Fibroblast of upper back skin (primary cell): ENCODE results near the gene DSCAML1.
"Not testable (repeated sequence)": the region's sequence is repeated elsewhere in the genome, so short reads cannot be mapped to it uniquely, and the experiment has no call there.

Experiments used
- DNase-seq: peaks from one replicate; pipeline ENCODE4 v3.0.0-alpha.2; 2013

Gene DSCAML1

GRCh38 chr11:117818041-117818873, 21.2 kb upstream of the DSCAML1 start:
- no peak for DNase-seq

- peak; percentile 72 for DNase-seq
Measured at GRCh38 chr11:117817368-117818040, 20.5 kb upstream of the DSCAML1 start.

GRCh38 chr11:117816846-117817367, 19.9 kb upstream of the DSCAML1 start:
- DNase-seq, result no peak

GRCh38 chr11:117816151-117816741, 19.2 kb upstream of the DSCAML1 start:
- peak; percentile 68 for DNase-seq

DNA sequence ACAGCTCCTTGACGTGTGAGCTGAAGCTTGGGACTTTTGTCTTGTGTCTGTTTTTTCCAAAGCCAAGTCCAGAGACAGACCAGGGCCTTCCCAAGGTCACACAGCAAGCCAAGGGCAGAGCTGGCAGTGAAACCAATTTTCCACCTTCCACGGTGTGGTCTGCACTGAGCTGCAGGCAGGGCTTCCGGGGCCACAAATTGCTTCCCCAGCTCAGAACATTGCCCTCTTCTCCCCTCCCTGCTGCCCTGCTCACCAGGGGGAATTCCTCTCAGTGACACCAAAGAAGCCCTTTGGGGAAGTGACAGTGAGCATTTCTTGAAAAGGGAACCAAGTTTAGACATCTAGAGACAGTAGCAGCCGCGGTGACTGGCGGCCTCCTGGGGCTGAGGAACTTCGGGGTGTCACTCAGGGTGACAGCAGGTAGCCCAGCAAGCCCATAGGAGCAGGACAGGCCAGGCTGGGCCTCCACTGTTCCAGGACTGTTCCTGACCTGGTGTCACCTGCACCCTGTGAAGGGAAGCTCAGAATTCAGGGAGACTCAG, 18.3 kb upstream of the DSCAML1 start:
- no peak for DNase-seq

DNA sequence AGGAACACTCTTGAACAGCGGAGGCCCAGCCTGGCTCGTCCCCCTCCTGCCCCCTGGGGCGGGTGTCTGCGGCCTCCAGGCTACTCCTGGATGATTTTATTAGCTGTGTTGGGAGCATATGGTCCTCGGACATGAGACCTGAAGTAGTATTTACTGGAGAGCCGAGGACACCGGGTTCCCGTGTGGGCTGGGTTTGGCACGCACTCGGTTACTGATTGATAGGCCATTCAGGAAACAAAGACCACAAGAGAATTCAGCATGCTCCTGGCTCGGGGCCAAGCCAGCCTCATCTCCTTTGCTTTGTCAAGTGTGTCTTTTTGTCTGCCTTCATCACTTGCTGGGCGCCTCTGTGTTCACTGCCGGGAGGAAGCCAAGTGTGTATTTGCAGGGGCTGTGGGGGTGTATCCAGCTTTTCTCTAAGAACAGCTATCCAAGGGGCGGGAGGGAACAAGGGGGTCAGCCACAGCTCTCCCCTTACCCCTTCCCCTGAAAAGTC, 17.8 kb upstream of the DSCAML1 start:
- peak; percentile 46 for DNase-seq

- DNase-seq, result no peak
Measured at GRCh38 chr11:117814204-117814765, 17.3 kb upstream of the DSCAML1 start.

- not testable (repeated sequence) for DNase-seq
Measured at GRCh38 chr11:117810056-117810451, 13.0 kb upstream of the DSCAML1 start.

GRCh38 chr11:117809236-117810055, 12.4 kb upstream of the DSCAML1 start:
- DNase-seq, result peak; percentile 31

GRCh38 chr11:117808784-117809183, 11.8 kb upstream of the DSCAML1 start:
- DNase-seq, result no peak

DNA sequence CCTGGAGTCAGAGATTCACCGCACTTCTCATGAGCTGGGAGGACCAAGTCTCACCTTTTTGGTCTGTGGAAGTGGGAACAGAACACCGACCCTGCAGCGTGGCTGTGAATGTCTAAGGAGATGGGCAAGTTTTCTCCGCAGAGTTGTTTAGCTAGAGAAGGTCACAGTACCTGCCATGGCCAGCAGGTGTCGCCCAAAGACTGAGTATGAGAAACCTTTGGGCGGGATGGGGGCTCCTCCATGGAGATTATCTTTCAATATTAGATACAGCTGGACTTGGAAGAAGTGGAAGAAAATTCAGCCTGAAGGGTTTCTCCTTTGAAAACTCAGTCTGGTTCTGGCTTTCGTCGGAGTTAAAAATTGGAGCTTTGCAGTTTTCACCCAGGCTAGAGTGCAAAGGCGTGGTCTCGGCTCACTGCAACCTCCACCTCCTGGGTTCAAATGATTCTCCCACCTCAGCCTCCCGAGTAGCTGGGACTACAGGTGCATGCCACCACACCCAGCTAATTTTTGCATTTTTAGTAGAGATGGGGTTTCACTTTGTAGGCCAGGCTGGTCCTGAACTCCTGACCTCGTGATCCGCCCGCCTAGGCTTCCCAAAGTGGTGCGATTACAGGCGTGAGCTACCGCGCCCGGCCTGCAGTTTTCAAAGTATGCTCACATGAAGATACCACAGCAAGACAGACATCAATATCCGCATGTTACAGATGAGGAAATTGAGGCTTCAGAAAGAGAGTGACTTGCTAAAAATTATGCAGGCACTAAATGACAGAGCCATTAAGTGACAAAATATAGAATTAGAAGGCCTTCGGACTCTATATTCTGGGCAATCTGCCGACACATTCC, 10.7 kb upstream of the DSCAML1 start:
- DNase-seq, result peak; percentile 63

GRCh38 chr11:117806846-117807245, 9.8 kb upstream of the DSCAML1 start:
- DNase-seq, result no peak

- DNase-seq, result no peak
Measured at GRCh38 chr11:117805045-117805444, 8.0 kb upstream of the DSCAML1 start.

DNA sequence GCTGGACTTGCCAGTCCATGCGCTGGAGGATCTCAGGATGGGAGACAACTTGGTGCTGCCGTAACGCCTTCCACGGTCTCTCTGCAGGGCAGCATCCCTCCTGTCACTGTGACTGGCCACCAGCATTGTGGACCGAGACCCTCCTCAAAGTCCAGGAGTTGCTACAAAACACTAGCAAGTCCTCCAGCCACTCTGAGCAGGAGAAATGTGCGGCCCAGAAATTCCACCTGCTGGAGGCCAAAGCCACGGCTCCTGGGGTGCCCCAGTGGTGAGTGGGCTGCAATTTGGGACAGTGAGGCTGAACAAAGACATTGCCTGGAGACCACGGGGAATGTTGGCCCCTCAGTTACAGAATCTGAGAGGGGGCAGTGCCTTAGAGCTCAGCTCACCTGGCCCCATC, 6.9 kb upstream of the DSCAML1 start:
- no peak for DNase-seq

DNA sequence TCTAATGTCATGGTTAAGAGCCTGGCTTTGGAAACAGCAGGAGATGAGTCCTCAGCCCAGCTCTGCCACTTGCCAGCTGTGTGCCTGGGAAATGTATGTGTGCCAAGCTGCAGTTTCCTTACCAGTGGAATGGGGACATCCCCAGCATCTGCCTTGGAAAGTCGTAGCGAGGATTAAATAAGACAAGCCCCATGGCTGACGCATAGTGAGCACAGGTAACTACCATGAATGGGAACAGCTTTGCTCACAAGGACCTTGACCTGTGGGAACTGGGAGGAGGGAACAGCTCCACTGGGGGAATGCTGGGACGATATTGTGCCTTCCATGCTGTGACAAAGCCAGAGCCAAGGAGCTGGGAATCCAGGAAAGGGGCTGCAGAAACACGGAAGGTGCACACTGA, 2.6 kb upstream of the DSCAML1 start:
- no peak for DNase-seq

DNA sequence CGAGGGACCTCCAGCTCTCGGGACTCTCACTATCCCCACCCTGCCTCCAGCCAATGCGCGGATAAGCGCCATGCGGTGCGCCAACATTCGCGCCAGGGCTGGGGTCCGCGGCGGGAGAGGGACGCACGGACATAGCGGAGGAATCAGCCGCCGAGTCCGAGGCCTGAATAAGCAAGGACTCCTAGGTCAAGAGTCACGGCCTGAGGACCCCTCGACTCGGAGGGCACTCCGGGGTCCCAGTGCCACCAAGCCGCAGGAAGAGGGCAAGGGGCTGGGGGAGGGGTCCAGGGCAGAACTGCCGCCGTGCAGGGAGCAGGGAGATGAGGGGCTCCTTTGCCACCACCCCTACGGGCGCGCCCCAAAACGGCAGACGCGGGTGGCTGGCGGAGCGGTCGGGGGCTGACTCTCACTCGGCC, 552 bp downstream of the DSCAML1 start:
- no peak for DNase-seq

- no peak for DNase-seq
Measured at GRCh38 chr11:117795638-117796455, 1.2 kb downstream of the DSCAML1 start.

- DNase-seq, result no peak
Measured at GRCh38 chr11:117794772-117795629, 2.0 kb downstream of the DSCAML1 start.

GRCh38 chr11:117794135-117794534, 2.9 kb downstream of the DSCAML1 start:
- no peak for DNase-seq
